Measurements from ENCODE around the gene TAPBPL.
"Not testable (repeated sequence)": the region's sequence is repeated elsewhere in the genome, so short reads cannot be mapped to it uniquely, and the experiment has no call there.

TAPBPL gene

DNA sequence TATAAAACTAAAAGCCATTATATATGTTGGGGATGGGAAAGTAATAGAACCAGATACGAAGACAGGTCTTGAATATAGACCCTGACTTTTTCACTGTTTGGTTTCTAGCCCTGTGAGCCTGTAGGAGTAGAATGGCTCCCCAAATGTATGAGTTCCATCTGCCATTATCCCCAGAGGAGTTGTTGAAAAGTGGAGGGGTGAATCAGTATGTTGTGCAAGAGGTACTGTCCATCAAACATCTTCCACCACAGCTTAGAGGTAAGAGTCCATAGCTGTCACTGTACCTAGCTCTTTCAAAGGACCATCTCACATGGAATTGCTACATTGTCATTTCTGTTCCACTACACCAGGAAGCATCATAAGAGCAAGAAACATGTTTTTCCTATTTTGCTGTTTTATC is 43.1 kb downstream of the TAPBPL start:
- DNase-seq (ENCODE audit: low read depth): no peak
- no peak for TF ChIP-seq CTCF (IDR thresholded peaks at IDR 0.05; ENCODE audit: insufficient read depth, low read depth, low read length, missing control alignments)
- H3K4me3 ChIP-seq (ENCODE audit: low read depth, low read length): peak overlapping the region; percentile 89

DNA sequence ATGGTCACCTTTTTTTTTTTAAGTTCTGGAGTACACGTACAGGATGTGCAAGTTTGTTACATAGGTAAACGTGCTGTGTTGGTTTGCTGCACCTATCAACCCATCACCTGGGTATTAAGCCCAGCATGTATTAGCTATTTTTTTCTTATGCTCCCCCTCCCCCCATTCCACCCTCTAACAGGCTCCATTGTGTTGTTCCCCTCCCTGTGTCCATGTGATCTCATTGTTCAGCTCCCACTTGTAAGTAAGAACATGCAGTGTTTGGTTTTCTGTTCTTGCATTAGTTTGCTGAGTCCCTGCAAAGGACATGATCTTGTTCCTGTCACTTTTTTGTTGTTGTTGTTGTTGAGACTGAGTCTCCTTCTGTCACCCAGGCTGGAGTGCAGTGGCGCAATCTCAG is 45.4 kb downstream of the TAPBPL start:
- not testable (repeated sequence) for H3K4me3 ChIP-seq (ENCODE audit: low read depth, low read length); DNase-seq (ENCODE audit: low read depth)

DNA sequence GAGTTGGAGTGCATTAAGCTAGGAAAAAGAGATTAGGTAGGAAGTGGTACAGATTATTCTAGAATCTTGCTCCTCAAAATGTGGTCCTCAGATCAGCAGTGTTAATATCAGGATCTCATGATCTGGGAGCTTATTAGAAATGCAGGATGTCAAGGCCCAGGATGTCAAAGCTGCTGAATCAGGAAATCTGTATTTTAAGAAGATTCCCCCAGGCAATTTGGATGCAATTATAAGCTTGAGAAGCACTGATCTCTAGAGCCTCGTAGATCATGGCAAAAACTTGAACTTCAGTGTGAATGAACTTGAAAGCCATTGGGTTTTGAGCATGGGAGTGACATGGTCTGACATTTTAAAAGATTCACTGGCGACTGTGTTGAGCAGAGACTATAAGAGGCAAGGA is 48.6 kb downstream of the TAPBPL start:
- H3K4me3 ChIP-seq (ENCODE audit: low read depth, low read length): no peak overlapping the region
- no peak for DNase-seq (ENCODE audit: low read depth)
- no peak for TF ChIP-seq CTCF (IDR thresholded peaks at IDR 0.05; ENCODE audit: insufficient read depth, low read depth, low read length, missing control alignments)

DNA sequence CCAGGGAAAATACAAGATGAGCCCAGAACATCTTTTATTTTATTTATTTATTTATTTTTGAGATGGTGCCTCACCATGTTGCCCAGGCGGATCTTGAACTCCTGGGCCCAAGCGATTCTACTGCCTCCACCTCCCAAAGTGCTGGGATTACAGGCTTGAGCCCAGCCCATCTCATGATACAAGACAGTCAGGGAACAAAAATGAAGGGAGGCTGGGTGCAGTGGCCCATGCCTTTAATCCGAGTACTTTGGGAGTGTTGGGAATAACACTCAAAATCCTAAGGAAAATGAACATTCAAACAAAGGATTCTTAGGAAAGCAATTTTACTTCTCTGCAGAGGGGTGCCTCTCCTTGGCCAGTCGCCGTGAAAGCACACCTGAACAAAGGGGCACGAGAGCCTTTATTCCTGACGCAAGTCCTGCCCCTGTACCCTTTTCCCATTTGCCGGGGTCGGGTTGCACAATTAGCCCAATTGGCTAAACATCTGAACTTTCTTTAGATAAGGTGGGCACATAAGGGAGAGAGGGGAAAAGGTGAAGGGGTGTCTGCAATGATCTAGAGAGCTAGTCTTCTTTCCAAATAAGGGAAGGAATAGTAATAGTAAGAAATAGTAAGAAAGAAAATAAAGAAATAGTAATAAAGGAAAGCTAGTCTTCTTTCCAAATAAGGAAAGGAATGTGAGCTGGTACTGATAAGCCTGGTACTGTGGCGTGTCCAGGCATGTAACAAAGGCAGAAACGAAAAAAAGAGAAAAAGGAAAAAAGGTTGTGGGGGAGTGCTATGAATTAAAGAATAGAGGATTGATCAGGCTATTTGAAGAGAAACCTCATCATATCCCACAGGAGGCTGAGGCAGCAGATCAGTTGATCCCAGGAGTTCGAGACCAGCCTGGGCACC is 55.5 kb downstream of the TAPBPL start:
- TF ChIP-seq CTCF (IDR thresholded peaks at IDR 0.05; ENCODE audit: insufficient read depth, low read depth, low read length, missing control alignments): no peak
- no peak overlapping the region for H3K4me3 ChIP-seq (ENCODE audit: low read depth, low read length)
- DNase-seq (ENCODE audit: low read depth): no peak

GRCh38 chr12:6508087-6508486 is 56.2 kb downstream of the TAPBPL start:
- H3K4me3 ChIP-seq (ENCODE audit: low read depth, low read length): no peak overlapping the region
- no peak for TF ChIP-seq CTCF (IDR thresholded peaks at IDR 0.05; ENCODE audit: insufficient read depth, low read depth, low read length, missing control alignments)
- no peak for DNase-seq (ENCODE audit: low read depth)

All from GM12865 (cell line).